Astrocyte (in vitro differentiated cells and primary cell): ENCODE measurements around the gene EDN3. TPM values are rescaled to one million over a fixed set of nuclear protein-coding genes. Genes with fewer than 3 reads are reported as not detected.

Experiments used
- DNase-seq: peaks from one replicate; pipeline ENCODE4 v3.0.0-alpha.2; 2010; ENCODE audit warnings: low read depth
- FAIRE-seq: peaks from 2 replicates; lab custom pipeline; 2011; peaks lifted over from hg19 to GRCh38; lab: Jason Lieb, UNC
- H2AFZ ChIP-seq: 2 replicates; pipeline ENCODE4 v1.6.0; 2012; ENCODE audit warnings: low read depth, low read length, inconsistent platforms
- H3K27ac ChIP-seq: 2 replicates; pipeline ENCODE4 v1.5.1; 2011; ENCODE audit warnings: low read depth, low read length, inconsistent platforms
- H3K27me3 ChIP-seq: 2 replicates; pipeline ENCODE4 v1.6.0; 2011; ENCODE audit warnings: low read length, inconsistent platforms; ENCODE audit not compliant: insufficient read depth
- H3K36me3 ChIP-seq: 2 replicates; pipeline ENCODE4 v1.5.1; 2011; ENCODE audit warnings: low read length, inconsistent platforms; ENCODE audit not compliant: insufficient read depth
- H3K4me1 ChIP-seq: 2 replicates; pipeline ENCODE4 v1.5.1; 2011; ENCODE audit warnings: low read length, inconsistent platforms; ENCODE audit not compliant: insufficient read depth
- H3K4me2 ChIP-seq: 2 replicates; pipeline ENCODE4 v1.6.0; 2012; ENCODE audit warnings: low read length, inconsistent platforms
- H3K4me3 ChIP-seq: 2 replicates; pipeline ENCODE4 v1.5.1; 2011; ENCODE audit warnings: low read depth, mild to moderate bottlenecking, low read length, inconsistent platforms; ENCODE audit not compliant: insufficient read depth
- H3K79me2 ChIP-seq: 2 replicates; pipeline ENCODE4 v1.6.0; 2012; ENCODE audit warnings: mild to moderate bottlenecking, low read length, inconsistent platforms; ENCODE audit not compliant: insufficient read depth
- H3K9ac ChIP-seq: 2 replicates; pipeline ENCODE4 v1.6.0; 2012; ENCODE audit warnings: mild to moderate bottlenecking, low read length, inconsistent platforms
- H3K9me3 ChIP-seq: 2 replicates; pipeline ENCODE4 v1.5.1; 2012; ENCODE audit warnings: low read depth, mild to moderate bottlenecking, low read length, inconsistent platforms; ENCODE audit not compliant: insufficient read depth
- H4K20me1 ChIP-seq: 2 replicates; pipeline ENCODE4 v1.6.0; 2012; ENCODE audit warnings: low read length, inconsistent platforms; ENCODE audit not compliant: insufficient read depth
- H3K27ac Mint-ChIP-seq: one replicate; pipeline ENCODE4 v1.8.0; 2021; ENCODE audit warnings: mild to moderate bottlenecking, mixed read lengths; ENCODE audit not compliant: unreplicated experiment
- H3K27me3 Mint-ChIP-seq: one replicate; pipeline ENCODE4 v1.8.0; 2021; ENCODE audit warnings: low read depth, mixed read lengths; ENCODE audit not compliant: unreplicated experiment
- H3K36me3 Mint-ChIP-seq: one replicate; pipeline ENCODE4 v1.8.0; 2021; ENCODE audit warnings: low read depth, mixed read lengths; ENCODE audit not compliant: unreplicated experiment
- H3K4me1 Mint-ChIP-seq: one replicate; pipeline ENCODE4 v1.8.0; 2021; ENCODE audit warnings: low read depth, mixed read lengths; ENCODE audit not compliant: unreplicated experiment
- H3K4me3 Mint-ChIP-seq: one replicate; pipeline ENCODE4 v1.8.0; 2021; ENCODE audit warnings: mild to moderate bottlenecking, moderate library complexity, mixed read lengths; ENCODE audit not compliant: unreplicated experiment
- H3K9me3 Mint-ChIP-seq: one replicate; pipeline ENCODE4 v1.8.0; 2021; ENCODE audit warnings: mild to moderate bottlenecking, mixed read lengths; ENCODE audit not compliant: unreplicated experiment
- EZH2 ChIP-seq: IDR thresholded peaks from 2 replicates; pipeline ENCODE4 v1.6.1; 2012; ENCODE audit warnings: mild to moderate bottlenecking, low read length, inconsistent platforms; ENCODE audit not compliant: insufficient read depth
- total RNA-seq: library from RNA; stranded (reverse); gene quantifications from 2 replicates; pipeline ENCODE4 v1.2.1, GENCODE V29; 2021
- TF ChIP-seq, protein P1 (sequence below): IDR thresholded peaks from 2 replicates; pipeline ENCODE4 v1.5.1; 2011; ENCODE audit warnings: low read depth, mild to moderate bottlenecking, inconsistent platforms, low read length, moderate library complexity; ENCODE audit not compliant: insufficient read depth

EDN3 gene
- total RNA-seq, 1 donor from 2014 or later = not detected

DNA sequence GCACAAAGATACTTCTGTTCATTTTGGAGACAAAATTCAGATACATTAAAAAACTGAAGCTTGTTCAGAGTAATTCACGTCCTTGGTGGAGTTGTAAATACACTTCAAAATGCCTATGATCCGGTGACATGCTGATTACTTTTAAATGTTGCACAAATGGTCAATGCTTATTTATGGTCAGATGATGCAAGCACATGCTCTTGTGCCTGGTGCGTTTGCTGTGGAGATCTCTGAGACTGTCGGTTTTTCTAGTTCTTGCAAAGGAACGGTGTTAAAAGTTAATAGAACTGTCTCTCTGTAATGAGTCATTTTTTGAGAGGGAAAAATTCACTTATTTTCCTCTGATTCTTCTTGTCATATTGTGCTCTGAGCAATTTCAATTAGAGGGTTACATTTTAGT is 45.2 kb upstream of the EDN3 start:
- DNase-seq = no peak
- no peak overlapping the region for H3K4me3 Mint-ChIP-seq
- H3K9ac ChIP-seq = no peak overlapping the region
- no peaks in the 10 kb centered on the region for H4K20me1 ChIP-seq
- H3K27me3 ChIP-seq = no peaks in the 10 kb centered on the region
- H3K27me3 Mint-ChIP-seq = peaks cover 27% of the 10 kb centered on the region
- TF ChIP-seq, protein P1, sequence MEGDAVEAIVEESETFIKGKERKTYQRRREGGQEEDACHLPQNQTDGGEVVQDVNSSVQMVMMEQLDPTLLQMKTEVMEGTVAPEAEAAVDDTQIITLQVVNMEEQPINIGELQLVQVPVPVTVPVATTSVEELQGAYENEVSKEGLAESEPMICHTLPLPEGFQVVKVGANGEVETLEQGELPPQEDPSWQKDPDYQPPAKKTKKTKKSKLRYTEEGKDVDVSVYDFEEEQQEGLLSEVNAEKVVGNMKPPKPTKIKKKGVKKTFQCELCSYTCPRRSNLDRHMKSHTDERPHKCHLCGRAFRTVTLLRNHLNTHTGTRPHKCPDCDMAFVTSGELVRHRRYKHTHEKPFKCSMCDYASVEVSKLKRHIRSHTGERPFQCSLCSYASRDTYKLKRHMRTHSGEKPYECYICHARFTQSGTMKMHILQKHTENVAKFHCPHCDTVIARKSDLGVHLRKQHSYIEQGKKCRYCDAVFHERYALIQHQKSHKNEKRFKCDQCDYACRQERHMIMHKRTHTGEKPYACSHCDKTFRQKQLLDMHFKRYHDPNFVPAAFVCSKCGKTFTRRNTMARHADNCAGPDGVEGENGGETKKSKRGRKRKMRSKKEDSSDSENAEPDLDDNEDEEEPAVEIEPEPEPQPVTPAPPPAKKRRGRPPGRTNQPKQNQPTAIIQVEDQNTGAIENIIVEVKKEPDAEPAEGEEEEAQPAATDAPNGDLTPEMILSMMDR = no peak
- no peak for TF ChIP-seq EZH2
- H3K79me2 ChIP-seq = no peaks in the 10 kb centered on the region
- H3K9me3 ChIP-seq = no peaks in the 10 kb centered on the region
- no peak overlapping the region for H3K27ac ChIP-seq
- no peaks in the 10 kb centered on the region for H3K4me1 ChIP-seq
- FAIRE-seq = no peak
- H3K27ac Mint-ChIP-seq = no peak overlapping the region
- no peak overlapping the region for H2AFZ ChIP-seq
- H3K4me1 Mint-ChIP-seq = peaks cover 6% of the 10 kb centered on the region
- H3K4me2 ChIP-seq = no peak overlapping the region
- H3K9me3 Mint-ChIP-seq = peaks cover 8% of the 10 kb centered on the region
- H3K4me3 ChIP-seq = no peak overlapping the region
- H3K36me3 Mint-ChIP-seq = no peaks in the 10 kb centered on the region
- no peaks in the 10 kb centered on the region for H3K36me3 ChIP-seq

GRCh38 chr20:59258221-59258621 is 42.2 kb upstream of the EDN3 start:
- H3K4me3 Mint-ChIP-seq = no peak overlapping the region
- H3K79me2 ChIP-seq = no peaks in the 10 kb centered on the region
- no peaks in the 10 kb centered on the region for H3K36me3 Mint-ChIP-seq
- no peak for DNase-seq
- H4K20me1 ChIP-seq = no peaks in the 10 kb centered on the region
- no peaks in the 10 kb centered on the region for H3K9me3 Mint-ChIP-seq
- H3K9ac ChIP-seq = no peak overlapping the region
- TF ChIP-seq, protein P1 = no peak
- no peak for TF ChIP-seq EZH2
- no peak overlapping the region for H3K27ac Mint-ChIP-seq
- H3K27ac ChIP-seq = no peak overlapping the region
- peaks cover 6% of the 10 kb centered on the region for H3K4me1 Mint-ChIP-seq
- no peaks in the 10 kb centered on the region for H3K36me3 ChIP-seq
- FAIRE-seq = no peak
- H3K4me1 ChIP-seq = no peaks in the 10 kb centered on the region
- H3K4me2 ChIP-seq = no peak overlapping the region
- H3K27me3 ChIP-seq = no peaks in the 10 kb centered on the region
- H3K4me3 ChIP-seq = no peak overlapping the region
- peaks cover 17% of the 10 kb centered on the region for H3K27me3 Mint-ChIP-seq
- no peak overlapping the region for H2AFZ ChIP-seq
- no peaks in the 10 kb centered on the region for H3K9me3 ChIP-seq

DNA sequence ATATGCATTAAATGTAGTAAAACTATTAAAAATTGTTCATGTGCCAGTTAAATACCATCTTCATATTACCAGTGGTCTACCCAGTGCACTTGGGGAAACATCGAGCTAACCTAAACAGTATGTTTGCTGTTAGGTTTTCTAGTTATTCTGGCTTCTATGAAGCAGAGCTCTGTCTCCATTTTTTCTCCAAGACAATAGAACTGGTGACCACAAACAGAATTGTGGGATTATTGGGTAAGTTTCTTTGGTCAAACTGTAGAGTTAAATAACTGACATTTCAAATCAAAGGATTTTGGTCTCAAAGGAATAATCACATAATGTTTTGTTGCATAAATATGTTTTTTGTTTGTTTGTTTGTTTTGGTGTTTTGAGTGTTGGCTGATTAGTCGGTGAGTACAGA is 40.5 kb upstream of the EDN3 start:
- Mint-ChIP-seq H3K4me1 (no peaks in the 10 kb centered on the region), H3K27ac (no peak overlapping the region), H3K4me3 (no peak overlapping the region), H3K27me3 (peaks cover 26% of the 10 kb centered on the region), H3K9me3 (no peaks in the 10 kb centered on the region), H3K36me3 (no peaks in the 10 kb centered on the region)
- no peaks in the 10 kb centered on the region for H3K9me3 ChIP-seq
- H3K9ac ChIP-seq = no peak overlapping the region
- no peaks in the 10 kb centered on the region for H4K20me1 ChIP-seq
- no peak overlapping the region for H3K4me3 ChIP-seq
- DNase-seq (no peak), FAIRE-seq (no peak)
- H3K27me3 ChIP-seq = no peaks in the 10 kb centered on the region
- TF ChIP-seq, protein P1 = no peak
- no peak for TF ChIP-seq EZH2
- no peak overlapping the region for H3K27ac ChIP-seq
- no peak overlapping the region for H3K4me2 ChIP-seq
- H3K36me3 ChIP-seq = no peaks in the 10 kb centered on the region
- no peak overlapping the region for H2AFZ ChIP-seq
- H3K4me1 ChIP-seq = no peaks in the 10 kb centered on the region
- H3K79me2 ChIP-seq = no peaks in the 10 kb centered on the region
